OCI-LY7 (cell line): Measurements from ENCODE around the gene AVPI1. TPM values are rescaled to one million over a fixed set of nuclear protein-coding genes. Genes with fewer than 3 reads are reported as not detected.

Experiments used
- BruUV-seq: library from RNA; stranded (reverse); fragments of 400-500 nt; replicated peaks from 2 replicates; lab custom pipeline; 2021; lab: Mats Ljungman, UMichigan
- CTCF ChIA-PET: fragments of 300-600 bp; sonication (Branson Sonifier 250); formaldehyde crosslinking; loops from one replicate; lab custom pipeline; 2022; ENCODE audit warnings: antibody characterized with exemption; ENCODE audit not compliant: unreplicated experiment; lab: Charles Lee
- POLR2A ChIA-PET: fragments of 300-600 bp; sonication (Branson Sonifier 250); formaldehyde crosslinking; loops from one replicate; lab custom pipeline; 2022; ENCODE audit warnings: antibody characterized with exemption; lab: Charles Lee
- DNase-seq: peaks from one replicate; pipeline ENCODE4 v3.0.0-alpha.2; 2015; ENCODE audit warnings: low spot score
- H2AFZ ChIP-seq: fragments of 200-600 bp; sonication (generic), shearing (Covaris generic); 2 replicates; pipeline ENCODE4 v1.6.1; 2014; ENCODE audit warnings: mild to moderate bottlenecking, antibody characterized with exemption, low read length, moderate library complexity
- H3K27ac ChIP-seq: fragments of 200-600 bp; sonication (generic); 2 replicates; pipeline ENCODE4 v1.5.1; 2014; ENCODE audit warnings: mixed run types, low read depth, mild to moderate bottlenecking, moderate library complexity, low read length, inconsistent platforms; ENCODE audit not compliant: poor library complexity, severe bottlenecking
- H3K36me3 ChIP-seq: fragments of 200-600 bp; sonication (generic); 2 replicates; pipeline ENCODE4 v1.6.1; 2014; ENCODE audit warnings: mild to moderate bottlenecking, antibody characterized with exemption, low read length, moderate library complexity, mixed read lengths; ENCODE audit not compliant: insufficient read depth
- H3K4me1 ChIP-seq: fragments of 200-600 bp; sonication (generic); 2 replicates; pipeline ENCODE4 v1.5.1; 2014; ENCODE audit warnings: mild to moderate bottlenecking, low read length; ENCODE audit not compliant: insufficient read depth, poor library complexity, severe bottlenecking
- H3K4me2 ChIP-seq: fragments of 200-600 bp; sonication (generic); 2 replicates; pipeline ENCODE4 v1.6.1; 2014; ENCODE audit warnings: mild to moderate bottlenecking, low read length
- H3K4me3 ChIP-seq: fragments of 200-600 bp; sonication (generic); 2 replicates; pipeline ENCODE4 v1.5.1; 2014; ENCODE audit warnings: mild to moderate bottlenecking, low read depth, low read length; ENCODE audit not compliant: poor library complexity, severe bottlenecking
- H3K79me2 ChIP-seq: fragments of 200-600 bp; sonication (generic); 2 replicates; pipeline ENCODE4 v1.6.1; 2016; ENCODE audit warnings: low read depth, mild to moderate bottlenecking, low read length, moderate library complexity, mixed read lengths; ENCODE audit not compliant: insufficient read depth
- H3K9me2 ChIP-seq: fragments of 200-600 bp; sonication (generic); 2 replicates; pipeline ENCODE4 v1.6.1; 2016; ENCODE audit warnings: mild to moderate bottlenecking, low read length, mixed read lengths; ENCODE audit not compliant: insufficient read depth
- H3K9me3 ChIP-seq: fragments of 200-600 bp; sonication (generic); 2 replicates; pipeline ENCODE4 v1.6.1; 2014; ENCODE audit warnings: mild to moderate bottlenecking, mixed run types, low read length, mixed read lengths
- H4K20me1 ChIP-seq: fragments of 200-600 bp; sonication (generic); 2 replicates; pipeline ENCODE4 v1.6.1; 2014; ENCODE audit warnings: mild to moderate bottlenecking, antibody characterized with exemption, low read length, moderate library complexity, mixed read lengths; ENCODE audit not compliant: insufficient read depth
- CTCF ChIP-seq: fragments of 200-600 bp; sonication (generic); conservative IDR thresholded peaks from 2 replicates; pipeline ENCODE4 v1.5.1; 2014; ENCODE audit warnings: mild to moderate bottlenecking, antibody characterized with exemption, low read length, moderate library complexity, mixed read lengths
- EZH2phosphoT487 ChIP-seq: fragments of 200-600 bp; sonication (generic); IDR thresholded peaks from 2 replicates; pipeline ENCODE4 v1.6.1; 2018; ENCODE audit warnings: low read depth, borderline replicate concordance, mild to moderate bottlenecking, mixed run types, antibody characterized with exemption, low read length, moderate library complexity, mixed read lengths
- intact Hi-C: fragments of 100-400 bp; cut with micrococcal nuclease; formaldehyde crosslinking; loops from one replicate; pipeline ENCODE4 v1.10.0; 2022; ENCODE audit not compliant: unreplicated experiment
- total RNA-seq, 2 experiments: library from RNA; depleted of rRNA in 1 of 2; stranded (reverse); fragments of >200 nt in 1 of 2; shearing (Covaris generic) in 1 of 2; gene quantifications; 2 replicates each; pipeline ENCODE4 v1.2.3, GENCODE V29; 2014 to 2022

AVPI1 gene
- total RNA-seq, 2 experiments from 2014 or later = 3.2 to 4.6 TPM

GRCh38 chr10:97635577-97635976 is 51.5 kb downstream of the AVPI1 start:
- Histone ChIP-seq H3K9me3 (no peaks in the 10 kb centered on the region), H3K4me2 (no peak overlapping the region), H3K79me2 (no peaks in the 10 kb centered on the region), H3K27ac (no peak overlapping the region), H3K9me2 (no peaks in the 10 kb centered on the region), H2AFZ (no peak overlapping the region), H3K4me1 (peaks cover 5% of the 10 kb centered on the region), H3K36me3 (no peaks in the 10 kb centered on the region), H3K4me3 (no peak overlapping the region), H4K20me1 (no peaks in the 10 kb centered on the region)
- POLR2A ChIA-PET = no interaction called here
- intact Hi-C loops = no loop called here
- no peak for TF ChIP-seq EZH2phosphoT487
- TF ChIP-seq CTCF = no peak
- no TSS peak for BruUV-seq
- DNase-seq = no peak
- CTCF ChIA-PET = no interaction called here

GRCh38 chr10:97633921-97634320 is 53.1 kb downstream of the AVPI1 start:
- H3K4me1 ChIP-seq = no peaks in the 10 kb centered on the region
- ChIA-PET CTCF (no interaction called here), POLR2A (interaction anchor here (0.5 kb wide), 1 partner anchor 16 kb away, joined by 3 read pairs; no protein-coding TSS in a partner anchor)
- no peaks in the 10 kb centered on the region for H4K20me1 ChIP-seq
- no peaks in the 10 kb centered on the region for H3K79me2 ChIP-seq
- H3K27ac ChIP-seq = no peak overlapping the region
- H3K9me3 ChIP-seq = no peaks in the 10 kb centered on the region
- intact Hi-C loops = no loop called here
- peak overlapping the region; percentile 68 for H3K4me2 ChIP-seq
- H3K36me3 ChIP-seq = no peaks in the 10 kb centered on the region
- BruUV-seq = no TSS peak
- TF ChIP-seq EZH2phosphoT487 = no peak
- TF ChIP-seq CTCF = peak; percentile 57
- no peaks in the 10 kb centered on the region for H3K9me2 ChIP-seq
- DNase-seq = peak; percentile 52
- H2AFZ ChIP-seq = peak overlapping the region; percentile 83
- peak overlapping the region; percentile 73 for H3K4me3 ChIP-seq

DNA sequence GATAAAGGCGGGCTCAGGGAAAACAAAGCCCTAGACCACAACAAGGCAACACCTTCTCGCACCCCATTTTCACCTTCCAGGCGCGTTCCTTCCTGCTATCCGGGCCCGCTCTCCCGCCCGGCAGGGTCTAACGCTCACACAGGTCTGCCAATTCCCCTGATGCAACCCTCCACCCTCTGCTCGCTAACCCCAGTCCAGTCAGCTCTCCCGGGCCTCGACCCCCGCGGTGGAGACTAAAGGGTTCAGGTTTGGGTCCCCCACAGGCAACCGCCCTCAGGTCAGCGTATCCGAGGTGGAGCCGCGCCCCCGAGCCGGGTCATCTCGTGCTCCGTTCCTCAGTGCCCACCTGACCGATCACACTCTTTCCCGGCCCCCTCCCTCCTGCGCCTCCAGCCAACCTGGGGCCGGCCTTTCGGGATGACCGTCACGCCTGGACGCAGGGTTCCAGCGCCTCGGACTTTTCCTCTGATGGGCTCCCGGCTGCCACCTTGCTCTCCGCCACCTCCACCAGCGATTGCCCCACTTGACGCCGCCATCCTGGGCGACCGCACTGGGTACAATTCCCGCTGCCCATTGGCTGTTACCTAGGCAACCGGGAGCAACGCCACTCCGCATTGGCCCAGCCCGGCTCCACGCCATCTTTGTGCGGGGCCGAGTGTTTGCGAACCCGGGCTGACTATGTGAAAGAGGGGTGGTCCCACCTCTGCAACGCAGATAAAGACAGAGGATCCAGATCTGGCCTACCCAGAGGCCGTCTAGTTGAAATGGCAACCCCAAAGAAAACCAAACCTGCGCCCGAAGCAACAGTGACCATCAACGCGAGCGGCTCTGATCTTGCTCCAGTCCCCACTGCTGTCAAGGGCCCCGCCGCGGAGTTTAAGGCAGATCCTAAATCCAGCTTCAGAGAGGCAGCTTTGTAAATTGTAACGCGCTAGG is 53.8 kb downstream of the AVPI1 start, which contains the start of gene MORN4:
TSS of gene MORN4 (minus strand) at position 552 of the 936 bp plus-strand sequence. CDS start 13,847 bp downstream, outside the sequence.
- Histone ChIP-seq H3K4me3 (peak within 1 kb of the TSS; percentile 73), H3K36me3 (no peaks in the 10 kb centered on the region), H3K79me2 (no peaks in the 10 kb centered on the region), H3K9me3 (no peaks in the 10 kb centered on the region), H3K27ac (no peak within 1 kb of the TSS), H4K20me1 (no peaks in the 10 kb centered on the region), H3K9me2 (no peaks in the 10 kb centered on the region), H2AFZ (peak within 1 kb of the TSS; percentile 83), H3K4me2 (peak within 1 kb of the TSS; percentile 69), H3K4me1 (no peaks in the 10 kb centered on the region)
- BruUV-seq = no TSS peak
- ChIA-PET CTCF (no interaction called here), POLR2A (no interaction called here)
- DNase-seq = peak; percentile 89
- TF ChIP-seq EZH2phosphoT487 (no peak), CTCF (no peak)
- intact Hi-C loops = no loop called here
